ENCODE measurements around the gene CPPED1.
"Not testable (repeated sequence)": the region's sequence is repeated elsewhere in the genome, so short reads cannot be mapped to it uniquely, and the experiment has no call there.

The CPPED1 gene

GRCh38 chr16:12800817-12801216 is 2.9 kb downstream of the CPPED1 start:
- DNase-seq (ENCODE audit: low read depth): peak; percentile 30
- H3K4me3 ChIP-seq (ENCODE audit: low read depth, low read length): peak overlapping the region; percentile 38
- TF ChIP-seq, protein P1, sequence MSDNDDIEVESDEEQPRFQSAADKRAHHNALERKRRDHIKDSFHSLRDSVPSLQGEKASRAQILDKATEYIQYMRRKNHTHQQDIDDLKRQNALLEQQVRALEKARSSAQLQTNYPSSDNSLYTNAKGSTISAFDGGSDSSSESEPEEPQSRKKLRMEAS (IDR thresholded peaks at IDR 0.05; ENCODE audit: low read depth, low read length): no peak
- TF ChIP-seq, protein P2, sequence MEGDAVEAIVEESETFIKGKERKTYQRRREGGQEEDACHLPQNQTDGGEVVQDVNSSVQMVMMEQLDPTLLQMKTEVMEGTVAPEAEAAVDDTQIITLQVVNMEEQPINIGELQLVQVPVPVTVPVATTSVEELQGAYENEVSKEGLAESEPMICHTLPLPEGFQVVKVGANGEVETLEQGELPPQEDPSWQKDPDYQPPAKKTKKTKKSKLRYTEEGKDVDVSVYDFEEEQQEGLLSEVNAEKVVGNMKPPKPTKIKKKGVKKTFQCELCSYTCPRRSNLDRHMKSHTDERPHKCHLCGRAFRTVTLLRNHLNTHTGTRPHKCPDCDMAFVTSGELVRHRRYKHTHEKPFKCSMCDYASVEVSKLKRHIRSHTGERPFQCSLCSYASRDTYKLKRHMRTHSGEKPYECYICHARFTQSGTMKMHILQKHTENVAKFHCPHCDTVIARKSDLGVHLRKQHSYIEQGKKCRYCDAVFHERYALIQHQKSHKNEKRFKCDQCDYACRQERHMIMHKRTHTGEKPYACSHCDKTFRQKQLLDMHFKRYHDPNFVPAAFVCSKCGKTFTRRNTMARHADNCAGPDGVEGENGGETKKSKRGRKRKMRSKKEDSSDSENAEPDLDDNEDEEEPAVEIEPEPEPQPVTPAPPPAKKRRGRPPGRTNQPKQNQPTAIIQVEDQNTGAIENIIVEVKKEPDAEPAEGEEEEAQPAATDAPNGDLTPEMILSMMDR (IDR thresholded peaks at IDR 0.05; ENCODE audit: low read depth, low read length): no peak

GRCh38 chr16:12799996-12800395 is 3.7 kb downstream of the CPPED1 start:
- not testable (repeated sequence) for H3K4me3 ChIP-seq (ENCODE audit: low read depth, low read length); DNase-seq (ENCODE audit: low read depth)

DNA sequence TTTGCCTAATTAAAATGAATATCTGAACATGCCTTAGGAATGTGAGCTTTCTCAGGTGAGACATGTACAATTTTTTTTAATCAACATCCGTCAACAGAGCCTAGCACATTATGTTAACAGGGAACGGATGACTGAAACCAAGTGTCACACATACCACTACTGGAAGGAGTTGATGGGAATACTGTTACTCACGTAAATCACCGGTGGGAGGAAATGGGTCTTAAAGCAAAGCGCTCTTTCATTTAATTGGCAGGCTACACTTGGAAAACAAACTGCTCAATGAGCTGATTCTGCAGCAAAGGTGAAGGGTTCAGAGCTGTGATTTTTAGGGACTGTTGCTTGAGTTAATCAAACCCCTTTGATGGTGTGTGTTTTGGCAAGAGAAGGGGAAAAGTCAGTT is 4.8 kb downstream of the CPPED1 start:
- no peak for TF ChIP-seq POLR2A (IDR thresholded peaks at IDR 0.05; ENCODE audit: extremely low read depth, insufficient read length)
- TF ChIP-seq, protein P1 (IDR thresholded peaks at IDR 0.05; ENCODE audit: low read depth, low read length): no peak
- TF ChIP-seq, protein P2 (IDR thresholded peaks at IDR 0.05; ENCODE audit: low read depth, low read length): no peak
- no peak for TF ChIP-seq MYC (IDR thresholded peaks at IDR 0.05; ENCODE audit: low read depth, low read length)
- DNase-seq (ENCODE audit: low read depth): no peak
- no peak overlapping the region for H3K4me3 ChIP-seq (ENCODE audit: low read depth, low read length)

- H3K4me3 ChIP-seq (ENCODE audit: low read depth, low read length): no peak overlapping the region
- TF ChIP-seq, protein P2 (IDR thresholded peaks at IDR 0.05; ENCODE audit: low read depth, low read length): no peak
- TF ChIP-seq MYC (IDR thresholded peaks at IDR 0.05; ENCODE audit: low read depth, low read length) (no peak), POLR2A (IDR thresholded peaks at IDR 0.05; ENCODE audit: extremely low read depth, insufficient read length) (no peak)
- TF ChIP-seq, protein P1 (IDR thresholded peaks at IDR 0.05; ENCODE audit: low read depth, low read length): no peak
- DNase-seq (ENCODE audit: low read depth): no peak
Observed at GRCh38 chr16:12798171-12798570, 5.5 kb downstream of the CPPED1 start.

GRCh38 chr16:12796498-12796897 is 7.2 kb downstream of the CPPED1 start:
- no peak for DNase-seq (ENCODE audit: low read depth)
- TF ChIP-seq, protein P2 (IDR thresholded peaks at IDR 0.05; ENCODE audit: low read depth, low read length): no peak
- TF ChIP-seq POLR2A (IDR thresholded peaks at IDR 0.05; ENCODE audit: extremely low read depth, insufficient read length) (no peak), MYC (IDR thresholded peaks at IDR 0.05; ENCODE audit: low read depth, low read length) (no peak)
- TF ChIP-seq, protein P1 (IDR thresholded peaks at IDR 0.05; ENCODE audit: low read depth, low read length): no peak
- H3K4me3 ChIP-seq (ENCODE audit: low read depth, low read length): no peak overlapping the region

DNA sequence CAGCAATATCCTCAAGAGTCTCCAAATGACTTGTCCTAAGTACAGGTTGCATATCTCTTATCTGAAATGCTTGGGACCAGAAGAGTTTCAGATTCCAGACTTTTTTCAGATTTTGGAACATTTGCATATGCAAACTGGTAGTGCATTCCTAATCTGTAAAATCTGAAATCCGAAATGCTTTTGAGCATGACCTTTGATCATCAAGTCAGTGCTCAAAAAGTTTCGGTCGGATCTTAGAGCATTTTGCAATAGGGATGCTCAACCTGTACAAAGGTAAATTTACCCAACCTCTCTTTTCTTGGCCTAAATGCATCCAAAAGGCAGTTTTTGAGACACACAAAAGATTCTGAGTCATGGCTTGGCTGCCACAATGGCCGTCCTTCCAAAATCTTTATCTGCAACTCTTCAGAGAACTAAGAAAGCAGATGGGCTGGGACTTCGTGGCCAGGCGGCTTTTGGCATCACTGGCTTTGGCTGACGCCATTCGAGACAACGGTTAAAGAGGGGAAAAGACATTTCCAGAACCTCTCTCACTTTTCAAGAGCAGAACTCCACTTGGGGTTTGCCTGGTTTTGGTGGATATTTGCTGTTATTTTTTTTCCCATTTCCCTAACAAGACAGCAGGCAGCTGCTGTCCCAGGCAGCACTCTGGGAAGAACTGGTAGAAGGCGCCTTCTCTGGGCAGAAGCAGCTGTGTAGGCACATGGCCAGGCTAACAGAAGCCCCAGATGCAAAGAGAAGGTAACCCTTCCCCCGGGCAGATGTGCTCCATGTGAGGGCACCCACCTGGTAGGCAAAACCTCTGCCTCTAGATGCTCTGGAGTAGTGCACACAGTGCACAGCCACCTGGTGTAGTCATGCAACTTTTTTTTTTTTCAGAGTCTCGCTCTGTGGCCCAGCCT is 8.9 kb downstream of the CPPED1 start:
- H3K4me3 ChIP-seq (ENCODE audit: low read depth, low read length): no peak overlapping the region
- no peak for DNase-seq (ENCODE audit: low read depth)
- TF ChIP-seq, protein P1 (IDR thresholded peaks at IDR 0.05; ENCODE audit: low read depth, low read length): no peak
- TF ChIP-seq POLR2A (IDR thresholded peaks at IDR 0.05; ENCODE audit: extremely low read depth, insufficient read length): no peak
- TF ChIP-seq, protein P2 (IDR thresholded peaks at IDR 0.05; ENCODE audit: low read depth, low read length): no peak
- TF ChIP-seq MYC (IDR thresholded peaks at IDR 0.05; ENCODE audit: low read depth, low read length): no peak
